GM10847 (cell line): ENCODE data around the gene YBX3.

ENCODE experiments used
- POLR2A ChIP-seq: IDR thresholded peaks from 2 replicates; pipeline ENCODE4 v1.6.1; 2011; ENCODE audit not compliant: insufficient read length; ENCODE audit errors: extremely low read depth

The YBX3 gene

GRCh38 chr12:10700581-10700980 is 22.5 kb downstream of the YBX3 start:
- no peak for TF ChIP-seq POLR2A

- no peak for TF ChIP-seq POLR2A
These were observed 25.3 kb downstream of the YBX3 start for GRCh38 chr12:10697862-10698261.

GRCh38 chr12:10697156-10697555 is 26.0 kb downstream of the YBX3 start:
- no peak for TF ChIP-seq POLR2A

- TF ChIP-seq POLR2A, result no peak
These were observed 32.2 kb downstream of the YBX3 start for GRCh38 chr12:10690906-10691305.

- no peak for TF ChIP-seq POLR2A
These were observed 34.0 kb downstream of the YBX3 start for GRCh38 chr12:10689146-10689545.

GRCh38 chr12:10688042-10688441 is 35.1 kb downstream of the YBX3 start:
- TF ChIP-seq POLR2A, result no peak

GRCh38 chr12:10673659-10674384 is 49.3 kb downstream of the YBX3 start, which contains the start of gene STYK1:
Gene STYK1 (minus strand): TSS chr12:10674052. CDS start chr12:10634618, 39,434 bp downstream.
- no peak for TF ChIP-seq POLR2A

GRCh38 chr12:10672231-10672868 is 50.8 kb downstream of the YBX3 start:
- no peak for TF ChIP-seq POLR2A

GRCh38 chr12:10669533-10669932 is 53.6 kb downstream of the YBX3 start:
- no peak for TF ChIP-seq POLR2A

- no peak for TF ChIP-seq POLR2A
These were observed 54.6 kb downstream of the YBX3 start for GRCh38 chr12:10668526-10668925.

GRCh38 chr12:10667581-10667980 is 55.5 kb downstream of the YBX3 start:
- TF ChIP-seq POLR2A, result no peak

- no peak for TF ChIP-seq POLR2A
These were observed 58.6 kb downstream of the YBX3 start for GRCh38 chr12:10664499-10664898.

GRCh38 chr12:10663869-10664268 is 59.3 kb downstream of the YBX3 start:
- TF ChIP-seq POLR2A, result no peak

GRCh38 chr12:10661338-10661737 is 61.8 kb downstream of the YBX3 start:
- no peak for TF ChIP-seq POLR2A

- no peak for TF ChIP-seq POLR2A
These were observed 69.1 kb downstream of the YBX3 start for GRCh38 chr12:10654003-10654402.

GRCh38 chr12:10652192-10652591 is 70.9 kb downstream of the YBX3 start:
- no peak for TF ChIP-seq POLR2A
